Stimulated activated CD8-positive, alpha-beta memory T cell treated with anti-CD3 and anti-CD28 coated beads, Interleukin-2, amount 100 ng/mL, for 1 hour (primary cell): ENCODE results near the gene DNMT1.
A peak's percentile ranks its signal among the peaks of the same experiment; 100 is the strongest.

Experiments used
- DNase-seq, 2 donors: peaks; one replicate each; pipeline ENCODE4 v3.0.0-alpha.2; 2020; ENCODE audit warnings: low read depth in 2 of 2

The DNMT1 gene

GRCh38 chr19:10095948-10096614 lies 98.7 kb downstream of the DNMT1 start:
- peak; percentile 80 to 82 for DNase-seq

DNA sequence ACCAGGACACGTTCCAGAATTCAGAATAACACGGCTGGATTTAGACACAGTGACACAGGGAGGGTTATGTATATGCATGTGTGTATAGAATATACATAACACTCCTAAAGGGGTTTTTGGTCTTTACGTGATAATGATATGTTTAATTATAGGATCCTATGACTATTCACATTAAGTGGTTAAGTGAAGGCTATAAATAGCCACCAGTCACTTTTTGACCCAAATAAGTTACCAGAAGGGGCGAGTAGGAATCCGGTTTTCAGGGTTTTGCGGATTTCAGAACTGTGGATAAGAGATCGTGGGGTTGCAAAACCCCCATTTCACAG lies 99.2 kb downstream of the DNMT1 start:
- no peak for DNase-seq

DNA sequence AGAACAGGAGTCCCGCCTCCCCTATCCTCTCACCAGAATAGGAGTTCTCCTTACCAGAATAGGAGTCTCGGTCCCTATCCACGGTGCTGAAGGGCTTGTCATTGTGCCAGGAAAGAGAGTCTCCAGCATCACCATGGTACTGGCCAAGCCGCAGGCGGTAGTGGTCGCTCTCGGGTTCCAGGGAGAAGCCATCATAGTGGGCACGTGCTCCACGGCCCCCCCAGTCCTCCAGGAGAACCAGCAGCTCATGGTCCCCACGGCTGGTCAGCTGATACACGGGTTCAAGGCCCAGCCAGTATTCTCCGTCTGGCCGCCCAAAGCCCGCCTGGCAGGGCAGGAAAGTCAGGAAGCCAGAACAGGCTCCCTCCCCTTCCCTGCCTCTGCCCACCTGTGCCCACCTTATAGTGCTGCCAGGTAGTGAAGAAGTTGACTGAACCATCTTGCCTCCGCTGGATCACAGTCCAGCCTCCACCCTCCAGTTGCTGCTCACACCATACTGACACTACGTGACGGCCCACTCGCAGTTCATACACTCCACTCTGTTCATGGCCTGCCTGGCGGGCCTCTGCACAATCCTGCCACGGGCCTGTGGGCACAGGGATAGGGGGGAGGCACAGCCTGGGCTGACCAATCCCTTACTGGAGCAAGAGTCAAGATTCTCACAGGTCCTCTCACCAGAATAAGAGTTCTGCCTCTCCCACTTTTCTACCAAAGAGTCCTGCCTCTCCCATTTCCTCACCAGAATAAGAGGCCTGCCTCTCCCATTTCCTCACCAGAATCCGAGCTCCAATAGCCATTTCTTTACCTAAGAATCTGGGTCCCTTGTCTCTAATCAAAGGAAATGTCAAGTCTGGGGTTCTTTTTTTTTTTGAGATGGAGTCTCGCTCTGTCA lies 101.2 kb downstream of the DNMT1 start:
- DNase-seq, result no peak

DNA sequence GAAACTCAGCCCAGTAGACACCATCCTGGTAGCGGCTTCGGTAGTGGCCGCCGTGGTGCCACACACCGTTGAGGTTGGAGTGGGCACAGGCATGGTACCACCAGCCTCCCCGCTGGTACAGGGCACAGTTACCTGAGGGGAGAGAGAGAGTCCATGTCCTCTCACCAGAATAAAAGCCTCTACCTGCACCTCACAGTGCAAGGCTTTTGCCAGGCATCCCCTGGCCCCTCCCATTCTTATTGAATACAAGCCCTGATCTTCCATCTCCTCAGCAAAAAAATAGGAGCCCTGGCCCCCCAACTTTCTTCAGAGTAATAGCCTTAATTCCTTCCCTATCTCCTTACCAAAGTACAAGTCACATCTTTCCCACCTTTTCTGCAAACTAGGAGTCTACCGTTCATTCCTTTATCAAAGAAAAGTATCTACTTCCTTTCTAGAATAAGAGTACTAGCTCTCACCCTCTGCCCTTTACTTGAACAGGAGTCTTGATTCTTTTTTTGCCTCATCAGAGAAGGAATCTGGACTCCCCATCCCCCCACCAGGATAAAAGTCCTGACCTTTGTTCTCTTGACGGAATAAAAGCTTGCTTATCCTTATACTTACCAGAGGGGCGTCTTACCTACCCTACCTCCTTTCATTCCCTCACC lies 102.0 kb downstream of the DNMT1 start:
- DNase-seq, result no peak

- no peak for DNase-seq
Observed at GRCh38 chr19:10091895-10092641, 102.7 kb downstream of the DNMT1 start.

- no peak for DNase-seq
Observed at GRCh38 chr19:10091370-10091687, 103.4 kb downstream of the DNMT1 start.

DNA sequence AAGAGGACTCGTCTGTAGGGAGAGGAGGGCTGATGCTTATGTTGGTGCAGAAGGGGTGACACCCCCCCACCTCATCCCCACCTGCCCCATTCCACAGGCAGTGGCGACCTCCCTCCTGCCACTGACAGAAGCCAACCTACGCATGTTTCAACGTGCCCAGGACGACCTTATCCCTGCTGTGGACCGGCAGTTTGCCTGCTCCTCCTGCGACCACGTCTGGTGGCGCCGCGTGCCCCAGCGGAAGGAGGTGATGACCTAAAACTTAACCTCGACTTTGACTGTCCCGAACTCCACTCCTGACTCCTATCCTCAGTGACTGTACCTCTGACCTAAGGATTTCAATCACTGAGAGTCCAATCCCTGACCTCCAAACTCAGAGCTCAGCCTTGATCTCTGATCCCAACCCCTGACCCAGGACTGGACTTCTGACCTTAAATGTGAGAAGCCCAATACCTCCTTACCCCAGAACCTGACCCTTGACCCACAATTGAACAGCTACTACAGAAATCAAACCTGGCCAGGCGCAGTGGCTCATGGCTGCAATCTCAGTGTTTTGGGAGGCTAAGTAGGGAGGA lies 104.9 kb downstream of the DNMT1 start:
- DNase-seq, result no peak

- no peak for DNase-seq
Observed at GRCh38 chr19:10088949-10089554, 105.7 kb downstream of the DNMT1 start.

DNA sequence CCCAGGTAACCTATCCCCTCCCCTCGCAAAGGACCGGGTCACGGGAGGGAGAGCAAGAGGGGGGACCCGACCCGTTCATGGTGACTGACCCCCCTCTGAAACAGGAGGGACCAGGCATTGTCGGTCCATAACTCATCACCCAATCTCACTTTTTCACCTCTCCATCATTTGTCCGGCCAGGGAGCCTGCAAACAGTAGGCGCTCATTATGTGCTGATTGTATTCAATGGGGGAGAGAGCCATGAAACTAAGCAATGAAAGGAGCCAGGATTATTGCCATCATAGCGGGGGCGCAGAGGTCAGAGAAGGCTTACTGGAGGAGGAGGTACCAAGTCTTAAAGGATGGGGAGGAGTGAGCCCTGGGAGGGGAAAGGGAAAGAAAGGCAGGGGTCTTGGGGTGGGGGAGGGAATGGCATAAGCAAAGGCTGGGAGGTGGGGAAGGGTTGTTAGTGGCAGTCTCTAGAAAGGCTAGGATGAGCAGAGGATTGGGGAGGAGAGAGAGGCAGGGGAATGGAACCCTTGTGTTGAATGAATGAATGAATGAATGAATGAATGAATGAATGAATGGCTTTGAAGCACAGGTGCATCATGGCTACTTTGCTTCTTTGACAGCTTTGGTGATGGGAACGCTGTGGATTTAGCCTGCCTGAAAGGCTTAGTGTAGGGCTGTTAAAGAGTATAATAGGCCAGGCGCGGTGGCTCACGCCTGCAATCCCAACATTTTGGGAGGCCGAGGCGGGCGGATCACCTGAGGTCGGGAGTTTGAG lies 107.3 kb downstream of the DNMT1 start:
- DNase-seq, result no peak

DNA sequence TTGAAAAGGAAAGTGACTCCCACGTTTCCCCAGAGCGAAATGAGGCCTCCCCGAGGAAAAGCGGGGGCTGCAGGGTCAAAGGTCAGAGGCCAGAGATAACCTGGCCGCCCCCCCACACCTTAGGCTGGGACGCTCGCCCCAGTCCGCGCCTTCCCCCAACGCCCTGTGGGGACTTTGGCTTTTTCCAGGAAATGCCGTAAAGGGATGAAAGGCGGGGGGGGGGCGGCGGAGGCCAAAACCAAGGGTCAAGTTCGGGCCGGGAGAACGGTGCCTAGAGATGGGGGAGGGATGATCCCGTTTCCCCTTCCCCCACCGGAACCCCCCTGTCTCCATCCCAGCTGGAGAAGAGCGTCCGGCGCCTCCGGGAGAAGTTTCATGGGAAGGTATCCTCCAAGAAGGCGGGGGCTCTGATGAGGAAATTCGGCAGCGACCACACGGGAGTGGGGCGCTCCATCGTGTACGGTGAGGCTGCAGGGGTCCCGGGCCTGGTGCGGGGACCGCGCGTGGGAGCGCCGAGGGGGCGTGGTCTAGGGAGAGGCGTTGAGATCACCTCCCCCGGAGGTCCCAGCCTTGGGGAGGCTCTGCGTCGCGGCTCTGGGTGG lies 108.1 kb downstream of the DNMT1 start:
- DNase-seq, result no peak

- peak; percentile 64 to 73 for DNase-seq
Observed at GRCh38 chr19:10085641-10086590, 108.8 kb downstream of the DNMT1 start, which contains the start of gene SHFL. SHFL (plus strand) TSS chr19:10086317; CDS start chr19:10086428, 111 bp downstream.

DNA sequence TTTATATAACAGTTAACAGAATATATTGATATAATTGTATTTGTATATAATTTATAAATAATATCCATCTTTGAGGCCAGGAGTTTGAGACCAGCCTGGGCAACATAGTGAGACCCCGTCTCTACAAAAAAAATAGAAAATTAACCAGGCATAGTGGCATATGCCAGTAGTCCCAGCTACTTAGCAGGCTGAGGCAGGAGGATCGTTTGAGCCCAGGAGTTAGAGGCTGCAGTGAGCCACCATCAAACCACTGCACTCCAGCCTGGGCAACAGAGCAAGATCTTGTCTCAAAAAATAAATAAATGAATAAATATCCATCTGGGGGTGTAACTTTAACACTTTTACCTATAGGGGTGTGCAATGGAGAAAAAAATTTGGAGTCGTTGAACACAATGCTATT lies 110.0 kb downstream of the DNMT1 start:
- DNase-seq, result no peak

GRCh38 chr19:10083911-10084310 lies 110.8 kb downstream of the DNMT1 start:
- no peak for DNase-seq
